GM19395 (cell line): Measurements from ENCODE around the gene GNAI2.
"Not testable (repeated sequence)": the region's sequence is repeated elsewhere in the genome, so short reads cannot be mapped to it uniquely, and the experiment has no call there.

Experiments used
- ATAC-seq: cut with Tn5 transposase; IDR thresholded peaks from one replicate; pipeline ENCODE4 v1.9.1; 2021; ENCODE audit warnings: mild to moderate bottlenecking, moderate library complexity; ENCODE audit not compliant: unreplicated experiment

The GNAI2 gene

GRCh38 chr3:50204804-50205412, 31.1 kb upstream of the GNAI2 start, which contains the start of gene SLC38A3:
Gene SLC38A3 (plus strand): TSS chr3:50205271. CDS start chr3:50214200, 8,929 bp downstream.
- no peak for ATAC-seq

- no peak for ATAC-seq
Measured at GRCh38 chr3:50205413-50206276, 30.4 kb upstream of the GNAI2 start.

- ATAC-seq, result no peak
Measured at GRCh38 chr3:50207359-50208042, 28.5 kb upstream of the GNAI2 start.

- no peak for ATAC-seq
Measured at GRCh38 chr3:50208677-50209344, 27.2 kb upstream of the GNAI2 start.

- ATAC-seq, result no peak
Measured at GRCh38 chr3:50210176-50210509, 25.9 kb upstream of the GNAI2 start.

- ATAC-seq, result no peak
Measured at GRCh38 chr3:50210510-50211367, 25.3 kb upstream of the GNAI2 start.

GRCh38 chr3:50211368-50211717, 24.7 kb upstream of the GNAI2 start:
- not testable (repeated sequence) for ATAC-seq

GRCh38 chr3:50211930-50212329, 24.1 kb upstream of the GNAI2 start:
- no peak for ATAC-seq

- ATAC-seq, result no peak
Measured at GRCh38 chr3:50212502-50212901, 23.5 kb upstream of the GNAI2 start.

- no peak for ATAC-seq
Measured at GRCh38 chr3:50212971-50213370, 23.0 kb upstream of the GNAI2 start.

- ATAC-seq, result no peak
Measured at GRCh38 chr3:50213373-50213772, 22.6 kb upstream of the GNAI2 start.

GRCh38 chr3:50214824-50215223, 21.2 kb upstream of the GNAI2 start:
- no peak for ATAC-seq

GRCh38 chr3:50215529-50215928, 20.5 kb upstream of the GNAI2 start:
- ATAC-seq, result no peak

GRCh38 chr3:50217681-50218080, 18.3 kb upstream of the GNAI2 start:
- ATAC-seq, result no peak

GRCh38 chr3:50218448-50218847, 17.6 kb upstream of the GNAI2 start:
- ATAC-seq, result no peak

GRCh38 chr3:50219285-50219684, 16.7 kb upstream of the GNAI2 start:
- ATAC-seq, result no peak

- no peak for ATAC-seq
Measured at GRCh38 chr3:50220109-50220508, 15.9 kb upstream of the GNAI2 start.

- ATAC-seq, result no peak
Measured at GRCh38 chr3:50221051-50221410, 15.0 kb upstream of the GNAI2 start.

- ATAC-seq, result no peak
Measured at GRCh38 chr3:50221411-50222168, 14.4 kb upstream of the GNAI2 start.

GRCh38 chr3:50222169-50222528, 13.9 kb upstream of the GNAI2 start:
- ATAC-seq, result no peak
